ENCODE results near the gene RERE. TPM values are rescaled to one million over a fixed set of nuclear protein-coding genes. Genes with fewer than 3 reads are reported as not detected.

Gene RERE
- total RNA-seq = 100 to 1,000 TPM in 2 of 4 donors, 10 to 100 TPM in 2; 86.4 to 111 (median 103) TPM

GRCh38 chr1:8817412-8818324 lies at the start of gene RERE:
Gene RERE (minus strand): TSS chr1:8817640.
- peaks cover 0 to 59% (median 32%) of the 10 kb centered on the region in 4 donors for H3K4me1 ChIP-seq
- peak within 1 kb of the TSS; percentile 63 to 92 (median 82) for H3K4me3 ChIP-seq
- TF ChIP-seq EP300 (IDR thresholded peaks at IDR 0.05) (peak; percentile 36 to 97), POLR2A (IDR thresholded peaks at IDR 0.05) (peak; percentile 89 to 96), CTCF (IDR thresholded peaks at IDR 0.05) (peak in 3 of 5 experiments; percentile 15 to 55 (median 16))
- peak within 1 kb of the TSS; percentile 95 to 99 (median 96) for H3K27ac ChIP-seq
- 1% methylated on average over 72 to 81 of the region's 82 CpGs for WGBS, 2 donors
- H3K27me3 ChIP-seq = no peaks in the 10 kb centered on the region
- H3K36me3 ChIP-seq = no peaks in the 10 kb centered on the region
- peak; percentile 89 to 92 for DNase-seq (ENCODE audit: low spot score in 2 of 2)
- H3K9me3 ChIP-seq = no peaks in the 10 kb centered on the region

GRCh38 chr1:8866792-8867415 lies 49.5 kb upstream of the RERE start:
- H3K27me3 ChIP-seq = no peaks in the 10 kb centered on the region
- DNase-seq (ENCODE audit: low spot score in 2 of 2) = no peak
- no peaks in the 10 kb centered on the region for H3K9me3 ChIP-seq
- H3K4me3 ChIP-seq = no peak overlapping the region
- TF ChIP-seq POLR2A (IDR thresholded peaks at IDR 0.05) (no peak), CTCF (IDR thresholded peaks at IDR 0.05) (no peak), EP300 (IDR thresholded peaks at IDR 0.05) (no peak)
- 85 to 88% methylated on average over 11 of the region's 11 CpGs for WGBS, 2 donors
- peaks cover 20 to 100% (median 71%) of the 10 kb centered on the region in 3 donors for H3K36me3 ChIP-seq
- peaks cover 0 to 7% (median 5%) of the 10 kb centered on the region in 4 donors for H3K4me1 ChIP-seq
- H3K27ac ChIP-seq = no peak overlapping the region

- H3K36me3 ChIP-seq = peaks cover 20 to 100% (median 65%) of the 10 kb centered on the region in 3 donors
- TF ChIP-seq CTCF (IDR thresholded peaks at IDR 0.05) (no peak), EP300 (IDR thresholded peaks at IDR 0.05) (no peak), POLR2A (IDR thresholded peaks at IDR 0.05) (no peak)
- no peak overlapping the region for H3K4me3 ChIP-seq
- peaks cover 0 to 4% (median 0%) of the 10 kb centered on the region in 4 donors for H3K4me1 ChIP-seq
- WGBS, 2 donors = 87 to 91% methylated on average over 10 of the region's 10 CpGs
- H3K27ac ChIP-seq = no peak overlapping the region
- DNase-seq (ENCODE audit: low spot score in 2 of 2) = no peak
- no peaks in the 10 kb centered on the region for H3K9me3 ChIP-seq
- no peaks in the 10 kb centered on the region for H3K27me3 ChIP-seq
Observed at GRCh38 chr1:8866173-8866791, 48.8 kb upstream of the RERE start.

GRCh38 chr1:8864713-8865344 lies 47.4 kb upstream of the RERE start:
- Histone ChIP-seq H3K4me3 (no peak overlapping the region), H3K27me3 (no peaks in the 10 kb centered on the region), H3K27ac (no peak overlapping the region), H3K9me3 (no peaks in the 10 kb centered on the region), H3K4me1 (peaks cover 0 to 4% (median under 1%) of the 10 kb centered on the region in 4 donors), H3K36me3 (peaks cover 15 to 100% (median 59%) of the 10 kb centered on the region in 3 donors)
- WGBS, 2 donors = 87 to 96% methylated on average over 6 of the region's 6 CpGs
- no peak for DNase-seq (ENCODE audit: low spot score in 2 of 2)
- TF ChIP-seq CTCF (IDR thresholded peaks at IDR 0.05) = no peak
- TF ChIP-seq POLR2A (IDR thresholded peaks at IDR 0.05) = no peak
- no peak for TF ChIP-seq EP300 (IDR thresholded peaks at IDR 0.05)
